ENCODE data around the gene SEZ6L2.
"Not testable (repeated sequence)": the region's sequence is repeated elsewhere in the genome, so short reads cannot be mapped to it uniquely, and the experiment has no call there.

SEZ6L2 gene

DNA sequence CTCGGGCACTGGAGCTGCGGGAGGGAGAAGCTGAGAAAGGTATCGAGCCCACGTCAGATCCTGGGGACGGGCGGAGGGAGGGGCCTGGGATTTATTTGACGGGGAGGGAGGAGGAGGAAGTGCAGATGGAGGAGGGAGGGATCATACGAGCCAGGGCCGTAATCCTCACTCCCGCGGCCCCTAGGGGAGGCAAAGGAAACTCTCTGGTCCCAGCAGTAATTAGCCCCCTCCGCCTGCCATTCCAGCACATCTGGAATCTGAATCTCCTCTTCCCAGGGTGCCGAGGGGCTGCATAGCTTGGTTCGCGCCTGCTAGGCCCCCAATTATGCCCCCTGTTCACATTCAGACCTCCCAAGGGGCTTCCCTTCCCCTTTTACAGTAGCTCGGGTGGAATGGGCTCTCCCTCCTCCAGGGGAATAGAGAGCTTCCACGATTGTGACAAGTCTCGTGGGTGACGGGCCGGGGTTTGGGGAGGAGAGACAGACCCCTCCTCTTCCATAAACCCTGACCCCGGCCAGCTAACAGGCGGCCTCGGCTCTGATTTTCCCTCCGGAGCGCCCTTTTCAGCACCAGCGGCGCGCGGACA is at the start of gene SEZ6L2:
Gene SEZ6L2, minus strand, starts transcription at position 35 of the 586 bp plus-strand sequence. CDS start 531 bp downstream, outside the sequence.
- peak; percentile 86 for DNase-seq (ENCODE audit: low spot score)

DNA sequence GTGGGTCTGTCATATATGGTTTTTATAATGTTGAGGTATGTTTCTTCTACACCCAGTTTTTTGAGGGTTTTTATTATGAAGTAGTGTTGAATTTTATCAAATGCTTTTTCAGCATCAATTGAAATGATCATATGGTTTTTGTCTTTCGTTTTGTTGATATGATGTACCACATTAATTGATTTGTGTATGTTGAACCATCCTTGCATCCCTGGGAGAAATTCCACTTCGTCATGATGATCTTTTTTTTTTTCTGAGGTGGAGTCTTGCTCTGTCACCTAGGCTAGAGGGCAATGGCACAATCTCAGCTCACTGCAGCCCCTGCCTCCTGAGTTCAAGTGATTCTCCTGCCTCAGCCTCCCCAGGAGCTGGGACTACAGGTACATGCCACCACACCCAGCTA is 48.5 kb upstream of the SEZ6L2 start:
- DNase-seq (ENCODE audit: low spot score): no peak

DNA sequence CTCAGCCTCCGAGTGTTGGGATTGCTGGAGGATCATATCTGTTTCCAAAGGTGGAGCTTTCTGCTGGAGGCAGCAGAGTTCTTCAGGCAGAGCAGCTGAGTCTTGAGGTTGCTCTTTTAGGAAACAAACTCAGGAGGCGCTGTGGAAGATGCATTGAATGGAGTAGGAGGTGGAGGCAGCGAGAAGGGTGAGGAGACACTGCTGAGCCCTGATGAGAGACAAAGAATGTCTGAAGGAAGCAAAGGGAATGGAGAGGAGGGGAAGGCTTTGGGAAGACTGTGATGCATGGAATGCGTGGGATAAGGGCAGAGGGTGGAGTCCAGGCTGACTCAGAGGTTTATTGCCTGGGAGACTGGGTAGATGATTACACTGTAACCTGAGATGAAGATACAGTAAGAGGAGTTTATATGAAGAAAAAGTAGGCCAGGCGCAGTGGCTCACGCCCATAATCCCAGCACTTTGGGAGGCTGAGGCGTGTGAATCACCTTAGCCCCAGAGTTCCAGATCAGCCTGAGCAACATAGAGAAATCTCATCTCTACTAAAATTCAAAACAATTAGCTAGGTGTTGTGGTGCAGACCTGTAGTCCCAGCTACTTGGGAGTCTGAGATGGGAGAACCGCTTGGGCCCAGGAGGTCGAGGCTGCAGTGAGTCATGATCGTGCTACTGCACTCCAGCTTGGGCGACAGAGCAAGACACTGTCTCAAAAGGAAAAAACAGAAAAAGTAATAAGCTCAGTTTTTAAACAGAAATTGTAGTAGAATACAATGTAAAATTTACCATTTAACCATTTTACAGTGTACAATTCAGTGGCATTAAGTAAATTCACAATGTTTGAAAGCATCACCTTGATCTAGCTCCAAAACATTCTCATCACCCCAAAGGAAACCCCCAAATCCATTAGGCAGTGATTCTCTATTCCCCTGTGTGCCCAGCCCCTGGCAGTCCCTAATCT is 44.8 kb upstream of the SEZ6L2 start:
- DNase-seq (ENCODE audit: low spot score): peak; percentile 91

DNA sequence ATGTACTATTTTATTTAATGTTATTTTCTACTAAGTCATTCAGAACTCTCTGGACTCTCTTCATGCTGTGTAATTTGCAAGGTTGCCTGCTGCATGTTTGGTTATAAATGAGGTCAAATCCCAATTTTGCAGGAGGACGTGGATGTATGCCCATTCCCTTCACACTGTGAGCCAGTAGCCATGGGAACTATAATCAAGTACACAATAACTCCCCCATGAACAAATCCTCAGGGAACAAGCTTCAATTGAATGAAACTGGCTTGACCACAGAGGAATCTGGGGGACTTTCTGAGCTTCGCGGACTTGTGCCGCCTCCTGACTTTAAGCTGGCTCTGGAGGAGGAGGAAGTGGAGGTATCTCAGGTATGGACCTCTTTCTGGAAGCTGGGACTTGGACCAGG is 41.3 kb upstream of the SEZ6L2 start:
- no peak for DNase-seq (ENCODE audit: low spot score)

DNA sequence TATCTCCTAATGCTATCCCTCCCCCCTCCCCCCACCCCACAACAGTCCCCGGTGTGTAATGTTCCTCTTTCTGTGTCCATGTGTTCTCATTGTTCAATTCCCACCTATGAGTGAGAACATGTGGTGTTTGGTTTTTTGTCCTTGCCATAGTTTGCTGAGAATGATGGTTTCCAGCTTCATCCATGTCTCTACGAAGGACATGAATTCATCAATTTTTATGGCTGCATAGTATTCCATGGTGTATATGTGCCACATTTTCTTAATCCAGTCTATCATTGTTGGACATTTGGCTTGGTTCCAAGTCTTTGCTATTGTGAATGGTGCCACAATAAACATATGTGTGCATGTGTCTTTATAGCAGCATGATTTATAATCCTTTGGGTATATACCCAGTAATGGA is 32.4 kb upstream of the SEZ6L2 start:
- DNase-seq (ENCODE audit: low spot score): not testable (repeated sequence)

DNA sequence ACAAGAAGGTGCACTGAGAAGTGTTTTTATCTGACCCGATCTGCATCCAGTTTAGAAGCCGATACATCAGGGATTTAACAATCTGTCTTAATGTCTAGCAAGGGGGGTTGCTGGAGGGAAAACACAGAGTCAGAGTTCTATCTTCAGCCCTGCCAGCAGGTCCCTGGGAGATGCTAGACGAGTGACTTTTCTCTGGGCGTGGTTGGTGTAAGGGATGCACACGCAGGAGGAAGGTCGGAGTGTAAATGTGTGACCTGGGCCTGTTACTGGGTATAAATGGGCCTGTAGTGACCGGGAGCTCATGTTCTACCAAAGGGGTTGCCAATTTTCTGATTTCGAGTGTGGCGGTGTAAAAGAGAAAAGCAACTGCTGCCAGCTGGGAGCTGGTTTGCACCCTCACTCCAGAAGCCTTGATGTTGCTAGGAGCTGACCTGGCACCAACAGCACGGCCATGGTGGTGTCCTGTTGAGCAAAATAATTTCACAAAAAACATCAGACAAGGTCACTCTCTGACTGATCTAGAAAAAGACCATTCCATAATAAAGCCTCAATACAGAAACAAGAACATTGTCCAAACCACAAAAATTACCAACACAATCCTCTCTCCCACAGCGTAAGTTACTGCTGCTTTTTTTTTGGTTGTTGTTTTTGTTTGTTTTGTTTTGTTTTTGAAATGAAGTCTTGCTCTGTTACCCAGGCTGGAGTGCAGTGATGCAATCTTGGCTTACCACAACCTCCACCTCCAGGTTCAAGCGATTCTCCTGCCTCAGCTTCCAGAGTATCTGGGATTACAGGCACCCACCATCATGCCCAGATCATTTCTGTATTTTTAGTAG is 27.9 kb upstream of the SEZ6L2 start:
- peak; percentile 17 for DNase-seq (ENCODE audit: low spot score)

DNA sequence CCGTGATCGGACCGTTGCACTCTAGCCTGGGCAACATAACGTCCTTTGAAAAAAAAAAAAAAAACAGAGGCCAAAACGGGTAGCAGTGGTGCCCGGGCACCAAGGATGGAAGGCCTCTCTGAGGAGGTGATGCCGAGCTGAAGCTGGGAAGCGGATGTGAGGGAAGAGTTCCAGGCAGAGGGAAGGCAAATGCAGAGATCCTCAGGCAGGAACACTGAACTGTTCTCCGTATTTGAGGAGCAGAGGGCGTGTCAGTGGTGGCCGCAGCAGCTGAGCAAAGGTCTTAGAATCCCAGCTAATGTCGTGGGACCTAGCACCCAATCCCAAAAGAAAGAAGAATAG is 27.3 kb upstream of the SEZ6L2 start:
- peak; percentile 58 for DNase-seq (ENCODE audit: low spot score)

DNA sequence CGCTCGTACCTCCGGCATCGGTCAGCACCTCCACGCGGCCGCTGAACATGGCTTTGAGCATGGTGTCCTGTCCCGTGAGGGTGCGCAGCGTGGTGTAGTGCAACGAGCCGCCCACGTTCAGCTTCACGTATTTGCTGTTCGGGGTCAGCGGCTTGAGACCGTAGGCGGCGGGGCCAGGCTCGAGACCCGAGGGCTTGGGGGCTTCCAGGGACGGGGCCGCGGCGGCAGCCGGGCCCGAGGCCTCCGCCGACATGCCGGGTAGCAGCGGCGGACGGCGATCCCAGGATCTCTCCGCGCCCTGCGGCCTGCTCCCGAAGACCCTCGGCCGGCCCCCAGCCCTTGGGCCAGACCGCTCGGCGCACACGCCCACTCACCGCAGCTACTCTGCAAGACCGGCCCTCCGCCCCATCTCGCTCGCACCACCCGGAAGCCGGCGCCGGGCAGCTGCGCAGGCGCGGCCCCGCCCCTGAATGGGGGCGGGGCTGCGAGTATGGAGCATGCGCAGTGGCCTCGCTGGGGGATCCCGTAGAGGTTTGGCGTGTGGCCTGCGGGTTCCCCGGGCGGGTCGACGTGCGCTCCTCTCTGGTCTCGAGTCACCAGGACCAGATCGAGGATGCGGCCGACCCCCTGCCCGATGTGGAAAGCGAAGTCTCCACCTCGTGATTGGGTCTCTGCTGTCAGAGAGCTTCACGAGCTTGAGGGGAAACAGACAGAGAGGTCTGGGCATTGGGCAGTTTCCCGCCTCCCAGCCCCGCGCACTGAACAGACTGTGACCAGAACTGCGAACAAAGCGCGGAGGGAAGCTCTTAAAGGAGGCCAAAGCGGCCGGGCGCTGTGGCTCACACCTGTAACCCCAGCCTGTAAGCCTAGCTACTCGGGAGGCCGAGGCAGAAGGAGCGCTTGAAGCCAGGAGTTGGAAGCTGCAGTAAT is 26.7 kb upstream of the SEZ6L2 start, which contains the start of gene KCTD13:
Gene KCTD13, minus strand, starts transcription at position 446 of the 930 bp plus-strand sequence. Its CDS starts 193 bp downstream, at position 253.
- DNase-seq (ENCODE audit: low spot score): peak; percentile 100

DNA sequence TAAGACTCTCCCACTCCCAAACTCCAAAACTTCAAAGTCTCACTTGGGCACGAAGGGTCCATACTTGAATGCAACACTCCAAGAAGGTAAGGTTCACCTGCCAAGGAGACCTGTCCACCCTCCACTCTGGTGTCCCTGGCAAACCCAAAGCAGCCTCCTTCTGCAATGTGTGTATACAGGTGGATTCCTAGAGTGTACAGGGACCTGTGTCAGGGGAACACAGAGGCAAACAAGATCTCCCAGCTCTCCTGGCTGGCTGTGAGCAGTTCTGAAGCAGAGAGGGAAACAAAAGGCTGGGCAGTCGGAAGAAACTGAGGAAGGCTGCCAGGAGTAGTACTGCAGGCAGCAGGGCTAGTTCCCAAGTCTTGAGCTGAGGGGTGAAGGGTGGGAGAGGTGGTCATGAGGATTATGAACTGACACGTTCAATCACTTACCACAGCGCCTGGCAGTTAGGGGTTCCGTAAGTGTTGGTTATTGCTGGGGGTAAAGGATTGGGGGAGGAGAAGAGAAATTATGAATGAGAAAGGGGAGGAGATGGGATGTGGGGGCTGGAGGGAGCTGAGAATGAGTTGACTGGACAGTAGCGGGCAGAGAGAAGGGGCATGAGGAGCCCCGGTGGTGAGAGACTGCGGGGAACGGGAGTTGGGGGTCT is 25.9 kb upstream of the SEZ6L2 start:
- DNase-seq (ENCODE audit: low spot score): peak; percentile 28

DNA sequence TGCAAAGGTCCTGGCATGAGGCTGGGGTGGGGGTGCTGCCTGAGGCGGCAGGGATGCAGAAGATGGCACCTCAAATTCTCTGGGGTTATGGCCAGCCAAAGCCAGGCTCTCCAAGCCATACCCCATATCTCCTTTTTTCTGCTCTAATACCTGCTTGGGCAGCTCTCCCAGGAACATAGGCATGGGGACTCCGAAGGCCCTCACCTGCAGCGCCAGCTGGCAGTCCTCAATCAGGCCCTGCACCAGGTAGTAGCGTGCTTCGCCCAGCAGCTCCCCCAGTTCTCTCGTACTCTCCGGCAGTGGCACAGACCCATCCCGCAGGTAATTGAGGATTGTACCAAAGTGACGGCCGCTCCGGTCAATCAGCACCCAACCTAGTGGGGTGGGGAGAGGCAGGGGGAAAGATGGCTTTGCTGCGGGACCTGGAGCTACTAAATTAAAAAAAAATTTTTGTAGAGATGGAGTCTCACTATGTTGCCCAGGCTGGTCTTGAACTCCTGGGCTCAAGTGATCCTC is 23.7 kb upstream of the SEZ6L2 start:
- no peak for DNase-seq (ENCODE audit: low spot score)

DNA sequence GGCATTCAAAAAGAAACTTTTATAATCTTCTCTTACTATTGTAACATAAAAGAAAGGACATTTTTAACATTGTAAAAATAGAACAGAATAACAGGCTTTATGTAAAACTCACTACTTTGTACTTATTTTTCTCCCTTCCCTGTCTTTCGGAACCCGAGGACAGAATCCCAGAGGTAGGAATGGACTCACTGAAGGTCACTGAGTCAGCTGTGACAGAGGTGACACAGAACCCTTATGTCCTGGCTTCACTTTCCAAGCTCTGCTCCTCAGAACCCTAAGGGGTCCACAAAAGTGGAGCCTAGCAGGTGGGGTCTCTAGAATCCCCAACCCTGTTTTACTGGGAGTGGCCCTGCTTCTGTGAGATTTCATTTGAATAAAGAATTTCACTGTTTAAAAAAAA is 23.0 kb upstream of the SEZ6L2 start:
- DNase-seq (ENCODE audit: low spot score): no peak

DNA sequence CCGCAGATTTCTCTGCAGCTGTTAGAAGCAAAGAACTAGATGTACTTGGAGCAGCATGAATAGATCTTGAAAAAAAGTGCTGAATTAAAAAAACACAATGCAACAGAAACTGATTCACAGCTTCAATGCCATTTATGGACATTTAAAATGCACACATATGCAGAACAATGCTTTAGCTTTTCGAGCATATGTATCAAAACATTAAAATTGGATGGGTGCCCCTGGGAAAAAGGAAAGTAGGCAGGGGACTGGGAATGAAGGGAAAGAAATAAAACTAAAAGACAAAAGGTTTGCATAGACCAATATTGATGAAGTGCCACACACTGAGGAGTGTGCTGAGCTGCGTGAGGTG is 21.7 kb upstream of the SEZ6L2 start:
- no peak for DNase-seq (ENCODE audit: low spot score)

DNA sequence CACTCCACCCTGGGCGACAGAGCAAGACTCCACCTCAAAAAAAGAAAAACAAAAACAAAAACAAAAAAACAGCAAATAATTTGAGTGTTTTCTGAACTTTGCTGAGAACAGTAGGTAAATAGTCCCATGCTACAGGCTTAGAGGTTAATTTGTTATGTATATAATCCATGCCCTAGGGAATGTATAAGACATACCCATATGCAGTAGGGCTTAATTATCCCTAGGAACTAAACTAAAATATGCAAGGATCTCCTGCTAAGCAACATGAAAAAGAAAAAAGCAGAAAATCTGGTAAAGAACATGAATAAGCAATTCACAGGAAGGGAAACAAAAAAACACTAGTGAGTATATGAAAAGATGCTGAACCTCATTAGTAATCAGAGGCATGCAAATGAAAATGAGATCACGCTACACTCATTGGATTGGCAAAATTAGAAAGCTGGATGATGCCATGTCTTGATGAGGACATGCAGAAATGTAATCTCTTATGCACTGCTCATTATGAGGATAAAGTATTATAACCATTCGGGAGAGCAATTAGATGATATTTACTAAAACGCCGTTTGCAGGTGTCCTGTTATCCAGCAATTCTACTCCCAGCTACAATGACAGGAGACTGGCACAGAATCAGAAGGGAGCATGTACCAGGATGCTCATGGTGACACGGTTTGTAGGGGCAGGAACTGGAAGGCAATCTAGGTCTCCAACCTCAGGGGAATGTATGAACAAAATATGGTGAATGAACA is 21.1 kb upstream of the SEZ6L2 start:
- DNase-seq (ENCODE audit: low spot score): no peak

DNA sequence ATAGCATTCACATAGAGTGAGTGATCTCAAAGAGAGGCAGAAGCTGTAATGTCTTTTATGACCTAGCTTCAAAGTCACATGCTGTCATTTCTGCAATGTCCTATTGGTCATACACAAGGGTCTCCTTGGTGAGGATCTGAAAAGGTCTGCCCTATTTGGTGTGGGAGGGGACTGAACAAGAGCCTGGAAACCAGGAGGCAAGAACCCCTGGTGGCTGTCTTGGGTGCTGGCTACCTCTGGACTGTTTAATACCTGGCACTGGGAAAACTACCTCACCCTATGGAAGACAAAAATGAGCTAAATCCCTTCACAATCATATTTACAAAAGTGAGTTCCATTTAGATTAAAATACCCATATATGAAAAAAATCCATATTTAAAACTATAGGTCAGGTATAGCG is 17.6 kb upstream of the SEZ6L2 start:
- no peak for DNase-seq (ENCODE audit: low spot score)

DNA sequence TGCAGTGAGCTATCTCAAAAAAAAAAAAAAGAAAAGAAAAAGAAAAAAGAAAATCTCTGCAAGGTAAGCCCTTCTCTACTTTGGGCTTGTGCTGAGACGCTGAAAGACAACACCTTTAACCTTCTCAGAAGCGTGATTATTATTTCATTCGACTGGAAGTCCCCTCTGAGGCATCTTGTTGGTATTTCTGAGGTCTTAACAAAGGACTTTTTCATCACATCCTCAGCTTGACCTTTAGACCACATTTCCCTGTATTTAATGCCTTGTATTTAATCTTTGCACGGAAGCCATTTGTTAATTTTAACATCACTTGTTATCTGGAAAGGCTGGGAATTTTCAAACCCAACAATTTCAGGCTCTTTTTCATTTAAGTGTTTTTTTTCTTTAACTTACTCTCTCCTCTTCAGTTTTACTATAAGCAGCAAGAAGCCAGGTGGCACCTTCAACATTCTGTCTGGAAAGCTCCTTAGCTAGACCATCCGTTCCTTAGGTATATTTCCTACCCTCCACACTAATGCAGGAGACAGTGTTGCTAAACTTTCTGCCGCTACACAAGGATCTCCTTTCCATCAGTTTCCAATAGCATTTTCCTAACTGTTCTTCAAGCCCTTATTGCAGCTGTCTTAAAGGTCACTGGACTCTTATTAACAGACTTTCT is 16.4 kb upstream of the SEZ6L2 start:
- DNase-seq (ENCODE audit: low spot score): no peak

DNA sequence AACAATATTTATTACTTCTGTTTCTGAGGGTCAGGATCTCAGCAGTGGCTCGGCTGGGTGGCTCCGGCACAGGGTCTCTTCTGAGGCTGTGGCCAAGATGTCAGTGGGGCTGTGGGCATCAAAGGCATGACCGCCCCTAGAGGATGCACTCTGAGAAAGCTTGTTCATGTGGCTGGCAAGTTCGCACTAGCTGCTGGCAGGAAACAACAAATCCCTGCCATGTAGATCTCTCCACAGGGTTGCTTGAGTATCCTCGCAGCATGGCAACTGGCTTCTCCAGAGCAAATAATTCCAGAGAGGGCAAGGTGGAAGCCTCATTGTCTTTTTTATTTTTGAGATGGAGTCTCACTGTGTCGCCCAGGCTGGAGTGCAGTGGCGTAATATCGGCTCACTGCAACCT is 14.2 kb upstream of the SEZ6L2 start:
- no peak for DNase-seq (ENCODE audit: low spot score)

DNA sequence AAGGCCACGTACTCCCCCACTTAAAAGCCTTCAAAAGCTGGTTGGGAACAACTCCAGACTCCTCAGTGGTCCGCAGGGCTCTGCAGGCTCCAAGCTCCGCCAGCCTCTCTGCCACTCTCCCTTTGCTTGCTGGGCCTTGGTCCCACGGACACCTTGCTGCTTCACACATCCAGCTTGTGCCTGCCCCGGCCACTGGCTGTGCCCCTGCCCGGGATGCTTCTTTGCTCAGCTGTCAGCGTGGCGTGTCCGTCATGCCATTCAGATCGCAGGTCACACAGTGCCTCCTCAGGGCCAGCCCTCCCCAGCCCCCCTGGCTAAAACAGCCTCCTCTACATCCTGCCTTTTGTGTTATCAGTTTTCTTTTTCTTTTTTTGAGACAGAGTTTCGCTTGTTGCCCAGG is 12.7 kb upstream of the SEZ6L2 start:
- DNase-seq (ENCODE audit: low spot score): no peak

DNA sequence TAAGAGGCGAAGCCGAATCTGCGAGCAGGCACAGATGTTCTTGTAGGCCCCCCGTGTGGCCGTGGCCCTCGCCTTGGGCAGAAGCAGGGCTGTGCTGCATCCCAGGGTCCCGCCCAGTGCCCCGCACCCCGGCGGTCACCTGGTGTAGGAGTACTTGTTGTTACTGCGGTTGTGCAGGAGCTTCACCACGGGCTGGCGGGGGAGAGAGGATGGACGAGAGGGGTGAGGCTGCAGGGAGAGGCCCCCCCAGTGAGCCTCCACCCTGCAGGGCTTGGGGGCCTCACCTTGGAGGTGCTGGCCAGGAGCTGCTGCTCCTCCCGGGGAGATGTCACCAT is 12.3 kb upstream of the SEZ6L2 start:
- DNase-seq (ENCODE audit: low spot score): no peak

DNA sequence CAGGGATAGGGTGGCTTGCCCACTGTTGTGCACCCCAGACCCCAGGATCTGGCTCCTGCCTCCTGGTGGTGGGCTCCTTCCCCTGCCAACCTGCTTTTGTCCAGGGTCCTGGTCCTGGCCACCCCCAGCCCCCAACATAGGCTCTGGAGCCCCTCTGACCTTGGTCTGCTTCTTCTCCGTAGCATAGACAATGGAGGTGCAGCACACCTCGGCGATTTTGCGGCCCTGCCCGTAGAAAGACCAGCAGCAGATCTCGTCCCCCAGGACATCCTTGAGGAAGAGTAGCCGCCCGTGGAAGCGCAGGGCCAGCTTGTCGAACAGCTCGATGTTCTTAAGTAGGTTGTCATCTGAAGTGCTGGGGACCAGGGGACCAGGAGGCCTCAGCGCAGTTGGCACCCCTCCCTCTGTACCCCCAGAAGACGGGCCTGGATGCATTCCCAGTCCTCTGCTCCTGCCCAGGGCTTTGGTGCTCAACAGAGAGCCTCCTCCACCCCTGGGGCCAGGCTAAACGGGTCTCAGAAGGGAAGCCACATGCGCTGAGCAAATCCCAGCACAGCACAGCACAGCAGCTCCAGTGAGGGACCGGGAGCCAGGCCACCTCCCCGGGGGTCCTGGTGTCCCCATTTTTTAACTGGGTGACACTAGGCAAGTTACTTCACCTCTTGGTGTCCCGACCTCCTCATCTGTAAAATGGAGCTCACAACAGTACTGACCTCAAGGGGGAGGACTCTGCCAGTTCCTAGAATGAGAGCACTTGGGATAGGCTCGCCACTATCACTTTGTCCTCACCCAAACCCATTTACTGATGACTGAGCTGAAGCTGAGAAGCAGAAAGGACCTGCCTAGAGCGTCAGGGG is 11.7 kb upstream of the SEZ6L2 start:
- DNase-seq (ENCODE audit: low spot score): no peak
